Ascending aorta (tissue), 2 donors: ENCODE results near the gene RTN1. TPM values are rescaled to one million over a fixed set of nuclear protein-coding genes. Genes with fewer than 3 reads are reported as not detected.

Experiments
- DNase-seq, 2 donors: peaks; one replicate each; pipeline ENCODE4 v3.0.0-alpha.2; 2019; ENCODE audit warnings: low spot score in 2 of 2
- H3K27ac ChIP-seq, 2 donors: fragments of 200-600 bp; sonication (generic); one replicate each; pipeline ENCODE4 v1.5.1; 2016 to 2017; ENCODE audit warnings: mild to moderate bottlenecking in 1 of 2
- H3K27me3 ChIP-seq: fragments of 200-600 bp; sonication (generic); one replicate; pipeline ENCODE4 v1.5.1; 2017
- H3K36me3 ChIP-seq, 2 donors: fragments of 200-600 bp; sonication (generic); one replicate each; pipeline ENCODE4 v1.5.1; 2016
- H3K4me1 ChIP-seq, 2 donors: fragments of 200-600 bp; sonication (generic); one replicate each; pipeline ENCODE4 v1.5.1; 2016 to 2017; ENCODE audit warnings: mild to moderate bottlenecking in 1 of 2
- H3K4me3 ChIP-seq, 2 donors: fragments of 200-600 bp; sonication (generic); one replicate each; pipeline ENCODE4 v1.5.1; 2016 to 2017; ENCODE audit warnings: mild to moderate bottlenecking in 1 of 2
- H3K9me3 ChIP-seq, 2 donors: fragments of 200-600 bp; sonication (generic); one replicate each; pipeline ENCODE4 v1.5.1; 2016
- intact Hi-C: fragments of 100-400 bp; cut with DNase I; formaldehyde crosslinking; loops from one replicate; pipeline ENCODE4 v1.15.1; 2023
- total RNA-seq: library from RNA; depleted of rRNA; stranded (reverse); fragments of >200 nt; gene quantifications from one replicate; pipeline ENCODE4 v1.1.0, GENCODE V29; 2016
- TF ChIP-seq, protein P1 (sequence below), 3 experiments: fragments of 200-600 bp in 2 of 3; fragments of 450-650 bp in 1 of 3; sonication (generic) in 2 of 3; IDR thresholded peaks; one replicate each; pipeline ENCODE4 v1.5.1; 2016 to 2019; ENCODE audit warnings: antibody characterized with exemption in 3 of 3, mild to moderate bottlenecking in 1 of 3, moderate library complexity in 1 of 3

The RTN1 gene
- total RNA-seq, 1 donor from 2014 or later, result 52.3 TPM

DNA sequence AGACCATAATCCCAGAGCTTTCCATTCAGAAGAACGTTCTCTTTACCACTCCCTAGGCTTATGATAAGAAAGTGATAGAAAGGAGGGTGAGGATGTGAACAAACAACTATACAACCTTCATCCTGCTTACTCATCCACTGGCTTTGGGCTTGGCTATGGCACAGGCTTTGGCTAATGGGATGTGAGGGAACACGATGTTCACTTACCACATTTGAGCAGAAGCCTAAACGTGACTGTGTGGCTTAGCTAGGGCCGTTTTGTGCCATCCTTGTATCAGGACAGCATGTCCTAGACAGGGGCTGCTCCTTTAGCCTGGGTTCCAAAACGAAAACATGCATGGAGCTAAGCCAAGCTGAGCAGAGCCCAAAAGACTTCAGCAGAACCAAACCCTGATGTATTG, 175.4 kb downstream of the RTN1 start:
- no peaks in the 10 kb centered on the region for H3K27me3 ChIP-seq
- intact Hi-C loops, result loop anchor here (1.0 kb wide), 1 partner anchor 18 kb away; no protein-coding TSS in a partner anchor

DNA sequence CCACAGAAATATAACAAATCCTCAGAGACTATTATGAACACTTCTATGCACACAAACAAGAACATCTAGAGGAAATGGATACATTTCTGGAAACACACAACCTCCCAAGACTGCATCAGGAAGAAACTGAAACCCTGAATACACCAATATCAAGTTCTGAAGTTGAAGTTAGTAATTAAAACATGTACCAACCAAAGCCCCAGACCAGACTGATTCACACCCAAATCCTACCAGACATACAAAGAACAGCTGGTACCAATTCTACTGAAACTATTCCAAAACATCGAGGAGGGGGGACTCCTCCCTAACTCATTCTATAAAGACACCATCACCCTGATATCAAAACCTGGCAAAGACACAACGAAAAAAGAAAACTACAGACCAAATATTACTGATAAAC, 179.3 kb downstream of the RTN1 start:
- H3K4me1 ChIP-seq, result no peaks in the 10 kb centered on the region
- no peak for DNase-seq
- no peak overlapping the region for H3K4me3 ChIP-seq
- no peaks in the 10 kb centered on the region for H3K36me3 ChIP-seq
- peaks cover 0 to 6% of the 10 kb centered on the region in 2 donors for H3K9me3 ChIP-seq
- H3K27ac ChIP-seq, result no peak overlapping the region
- no peaks in the 10 kb centered on the region for H3K27me3 ChIP-seq
- intact Hi-C loops, result no loop called here
- TF ChIP-seq, protein P1, sequence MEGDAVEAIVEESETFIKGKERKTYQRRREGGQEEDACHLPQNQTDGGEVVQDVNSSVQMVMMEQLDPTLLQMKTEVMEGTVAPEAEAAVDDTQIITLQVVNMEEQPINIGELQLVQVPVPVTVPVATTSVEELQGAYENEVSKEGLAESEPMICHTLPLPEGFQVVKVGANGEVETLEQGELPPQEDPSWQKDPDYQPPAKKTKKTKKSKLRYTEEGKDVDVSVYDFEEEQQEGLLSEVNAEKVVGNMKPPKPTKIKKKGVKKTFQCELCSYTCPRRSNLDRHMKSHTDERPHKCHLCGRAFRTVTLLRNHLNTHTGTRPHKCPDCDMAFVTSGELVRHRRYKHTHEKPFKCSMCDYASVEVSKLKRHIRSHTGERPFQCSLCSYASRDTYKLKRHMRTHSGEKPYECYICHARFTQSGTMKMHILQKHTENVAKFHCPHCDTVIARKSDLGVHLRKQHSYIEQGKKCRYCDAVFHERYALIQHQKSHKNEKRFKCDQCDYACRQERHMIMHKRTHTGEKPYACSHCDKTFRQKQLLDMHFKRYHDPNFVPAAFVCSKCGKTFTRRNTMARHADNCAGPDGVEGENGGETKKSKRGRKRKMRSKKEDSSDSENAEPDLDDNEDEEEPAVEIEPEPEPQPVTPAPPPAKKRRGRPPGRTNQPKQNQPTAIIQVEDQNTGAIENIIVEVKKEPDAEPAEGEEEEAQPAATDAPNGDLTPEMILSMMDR (IDR thresholded peaks at IDR 0.05), result no peak

More for the DNA sequence above, 175.4 kb downstream of the RTN1 start:
- H3K4me3 ChIP-seq, result no peak overlapping the region
- peak overlapping the region in 1 of 2 donors; percentile 27 for H3K27ac ChIP-seq
- peak in 1 of 2 donors; percentile 76 for DNase-seq
- H3K9me3 ChIP-seq, result peaks cover 0 to 6% of the 10 kb centered on the region in 2 donors
- TF ChIP-seq, protein P1 (IDR thresholded peaks at IDR 0.05), result no peak
- peaks cover 0 to 5% of the 10 kb centered on the region in 2 donors for H3K4me1 ChIP-seq
- H3K36me3 ChIP-seq, result no peaks in the 10 kb centered on the region

- no peaks in the 10 kb centered on the region for H3K4me1 ChIP-seq
- H3K27ac ChIP-seq, result no peak overlapping the region
- H3K36me3 ChIP-seq, result no peaks in the 10 kb centered on the region
- no peaks in the 10 kb centered on the region for H3K27me3 ChIP-seq
- no peak for DNase-seq
- TF ChIP-seq, protein P1 (IDR thresholded peaks at IDR 0.05), result no peak
- no peak overlapping the region for H3K4me3 ChIP-seq
- intact Hi-C loops, result no loop called here
- peaks cover 0 to 6% of the 10 kb centered on the region in 2 donors for H3K9me3 ChIP-seq
Observed at GRCh38 chr14:59690426-59690825, 180.2 kb downstream of the RTN1 start.

DNA sequence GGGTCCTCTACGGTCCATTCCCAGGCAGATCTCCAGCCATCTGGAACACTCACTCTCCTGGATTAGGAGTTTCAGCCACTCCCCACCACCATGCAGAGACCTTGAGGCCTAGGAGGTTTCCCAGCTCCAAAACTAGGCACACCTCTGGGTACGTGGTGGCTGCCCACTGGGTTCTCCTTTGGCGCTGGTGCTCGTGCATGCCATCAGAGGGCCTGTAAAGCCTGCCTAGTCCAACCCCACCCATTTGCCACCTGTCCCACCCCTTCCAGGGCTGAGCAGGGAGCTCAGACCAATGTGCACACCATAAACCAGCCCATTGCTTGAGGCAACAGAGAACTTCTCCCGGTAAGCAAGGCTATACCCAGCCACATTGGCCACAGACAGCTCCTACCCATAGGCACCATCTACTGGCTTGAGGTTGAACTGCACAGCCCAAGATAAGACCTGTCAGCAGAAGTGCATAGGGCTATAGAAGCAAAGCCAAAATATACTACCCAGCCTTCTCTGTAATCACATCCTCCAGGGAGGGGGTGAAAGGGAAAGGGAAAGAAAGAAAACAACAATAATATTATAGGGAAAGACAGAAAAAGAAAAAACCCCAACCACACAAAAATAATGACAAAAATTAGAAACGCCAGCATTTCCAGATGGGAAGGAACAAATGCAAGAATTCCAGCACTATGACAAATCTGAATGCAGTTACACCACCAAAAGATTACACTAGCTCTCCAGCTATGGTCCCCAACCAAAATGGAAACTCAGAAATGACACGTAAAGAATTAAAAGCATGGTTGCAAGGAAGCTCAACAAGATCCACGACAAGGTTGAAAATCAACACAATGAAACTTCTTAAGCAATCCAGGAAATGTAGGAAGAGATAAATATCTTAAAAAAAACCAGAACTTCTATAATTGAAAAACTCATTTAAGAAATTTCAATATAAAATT, 182.1 kb downstream of the RTN1 start:
- Histone ChIP-seq H3K27ac (no peak overlapping the region), H3K9me3 (peaks cover 0 to 6% of the 10 kb centered on the region in 2 donors), H3K27me3 (no peaks in the 10 kb centered on the region), H3K36me3 (no peaks in the 10 kb centered on the region), H3K4me1 (peaks cover 0 to 4% of the 10 kb centered on the region in 2 donors), H3K4me3 (no peak overlapping the region)
- intact Hi-C loops, result loop anchor here (1.0 to 10.0 kb wide), 4 partner anchors 58 to 476 kb away; partner anchors contain the start of genes CCDC175 and DHRS7
- TF ChIP-seq, protein P1 (IDR thresholded peaks at IDR 0.05), result peak; percentile 57 to 81 (median 79)
- DNase-seq, result peak in 1 of 2 donors; percentile 83

DNA sequence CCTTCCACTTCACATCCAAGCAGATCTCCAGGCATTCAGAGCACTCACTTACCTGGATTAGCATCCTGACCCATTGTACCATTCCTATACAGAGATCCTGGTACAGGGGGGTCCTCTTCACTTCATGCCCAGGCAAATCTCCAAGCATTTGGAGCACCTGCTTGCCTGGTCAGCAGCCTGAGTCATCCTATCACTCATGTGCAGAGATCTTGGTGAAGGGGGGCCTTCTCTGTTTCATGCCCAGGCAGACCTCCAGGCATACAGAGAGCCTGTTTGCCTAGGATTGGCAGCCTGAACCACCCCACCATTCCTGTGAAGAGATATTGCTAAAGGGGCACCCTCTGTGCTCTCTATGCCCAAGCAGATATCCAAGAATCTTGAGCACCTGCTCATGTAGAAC, 182.9 kb downstream of the RTN1 start:
- Histone ChIP-seq H3K4me3 (no peak overlapping the region), H3K27ac (no peak overlapping the region), H3K4me1 (peaks cover 0 to 5% of the 10 kb centered on the region in 2 donors), H3K36me3 (no peaks in the 10 kb centered on the region), H3K9me3 (peaks cover 0 to 4% of the 10 kb centered on the region in 2 donors), H3K27me3 (no peaks in the 10 kb centered on the region)
- TF ChIP-seq, protein P1 (IDR thresholded peaks at IDR 0.05), result no peak
- DNase-seq, result no peak
- intact Hi-C loops, result loop anchor here (1.0 to 10.0 kb wide), 4 partner anchors 57 to 477 kb away; partner anchors contain the start of genes CCDC175 and DHRS7
